HL-60 (cell line): ENCODE measurements around the gene LRP1-AS.

ENCODE experiments used
- DNase-seq, 2 experiments: peaks; one replicate each; pipeline ENCODE4 v3.0.0-alpha.2; 2010 to 2020; ENCODE audit warnings: low read depth in 1 of 2, low spot score in 1 of 2
- H3K27ac ChIP-seq: fragments of 250-450 bp; sonication (Bioruptor Pico); replicated peaks from 2 replicates; pipeline ENCODE4 v1.5.1; 2020; ENCODE audit warnings: mild to moderate bottlenecking, moderate library complexity
- H3K27me3 ChIP-seq: fragments of 250-450 bp; sonication (Bioruptor Pico); 2 replicates; pipeline ENCODE4 v1.5.1; 2021; ENCODE audit warnings: mild to moderate bottlenecking, moderate library complexity; ENCODE audit not compliant: insufficient read depth, poor library complexity, severe bottlenecking
- H3K4me3 ChIP-seq: replicated peaks from 2 replicates; pipeline ENCODE4 v1.5.1; 2011; ENCODE audit warnings: mild to moderate bottlenecking, control low read depth, low read length; ENCODE audit not compliant: insufficient read depth
- GABPA ChIP-seq: IDR thresholded peaks from 2 replicates; pipeline ENCODE4 v1.6.1; 2012; ENCODE audit warnings: low read depth
- POLR2AphosphoS5 ChIP-seq: IDR thresholded peaks from 2 replicates; pipeline ENCODE4 v1.6.1; 2012; ENCODE audit warnings: low read depth
- SPI1 ChIP-seq: IDR thresholded peaks from 2 replicates; pipeline ENCODE4 v1.6.1; 2012; ENCODE audit warnings: low read depth, mild to moderate bottlenecking, borderline replicate concordance
- TF ChIP-seq, protein P1 (sequence below): IDR thresholded peaks from 2 replicates; pipeline ENCODE4 v1.6.1; 2012; ENCODE audit warnings: low read depth; ENCODE audit not compliant: insufficient replicate concordance
- TF ChIP-seq, protein P2 (sequence below): IDR thresholded peaks from one replicate; pipeline ENCODE4 v1.5.1; 2011; ENCODE audit warnings: low read length, control low read depth, inconsistent platforms; ENCODE audit not compliant: insufficient read depth

The LRP1-AS gene

DNA sequence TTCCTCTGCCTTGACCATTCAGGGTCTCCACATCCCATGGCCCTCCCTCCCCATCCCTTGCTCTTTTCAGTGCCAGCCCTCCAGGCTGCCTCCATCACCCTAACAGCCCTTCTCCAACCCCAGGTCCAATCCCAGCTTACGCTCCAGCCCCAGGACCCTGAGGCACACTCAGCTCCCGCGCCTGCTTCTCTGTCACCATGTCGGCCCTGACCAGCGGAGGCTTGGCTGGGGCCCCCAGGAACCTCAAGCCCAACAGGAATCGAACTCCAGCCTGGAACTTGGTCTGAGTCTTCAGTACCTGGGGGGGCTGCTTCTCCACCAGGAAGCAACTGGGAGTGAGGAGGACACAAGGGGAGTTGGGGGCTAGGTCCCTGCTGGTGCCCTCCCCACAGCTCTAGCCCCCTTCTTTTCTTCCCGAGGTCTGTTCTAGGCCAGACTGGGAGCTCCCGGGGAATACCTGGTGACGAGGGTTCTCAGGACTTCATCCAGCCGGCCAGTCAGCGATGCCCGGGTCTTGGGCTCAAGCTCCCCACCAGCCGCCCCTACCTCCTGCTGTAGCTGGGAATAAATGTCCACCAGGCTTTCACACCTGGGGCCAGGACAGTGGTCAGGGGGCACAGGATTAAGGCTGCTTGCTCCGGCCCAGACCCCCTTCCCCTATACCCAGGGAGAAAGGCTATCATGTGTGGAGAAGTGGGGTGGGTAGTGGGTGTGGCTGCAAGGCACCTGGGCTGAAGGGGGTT is 42.2 kb downstream of the LRP1-AS start:
- TF ChIP-seq, protein P1, sequence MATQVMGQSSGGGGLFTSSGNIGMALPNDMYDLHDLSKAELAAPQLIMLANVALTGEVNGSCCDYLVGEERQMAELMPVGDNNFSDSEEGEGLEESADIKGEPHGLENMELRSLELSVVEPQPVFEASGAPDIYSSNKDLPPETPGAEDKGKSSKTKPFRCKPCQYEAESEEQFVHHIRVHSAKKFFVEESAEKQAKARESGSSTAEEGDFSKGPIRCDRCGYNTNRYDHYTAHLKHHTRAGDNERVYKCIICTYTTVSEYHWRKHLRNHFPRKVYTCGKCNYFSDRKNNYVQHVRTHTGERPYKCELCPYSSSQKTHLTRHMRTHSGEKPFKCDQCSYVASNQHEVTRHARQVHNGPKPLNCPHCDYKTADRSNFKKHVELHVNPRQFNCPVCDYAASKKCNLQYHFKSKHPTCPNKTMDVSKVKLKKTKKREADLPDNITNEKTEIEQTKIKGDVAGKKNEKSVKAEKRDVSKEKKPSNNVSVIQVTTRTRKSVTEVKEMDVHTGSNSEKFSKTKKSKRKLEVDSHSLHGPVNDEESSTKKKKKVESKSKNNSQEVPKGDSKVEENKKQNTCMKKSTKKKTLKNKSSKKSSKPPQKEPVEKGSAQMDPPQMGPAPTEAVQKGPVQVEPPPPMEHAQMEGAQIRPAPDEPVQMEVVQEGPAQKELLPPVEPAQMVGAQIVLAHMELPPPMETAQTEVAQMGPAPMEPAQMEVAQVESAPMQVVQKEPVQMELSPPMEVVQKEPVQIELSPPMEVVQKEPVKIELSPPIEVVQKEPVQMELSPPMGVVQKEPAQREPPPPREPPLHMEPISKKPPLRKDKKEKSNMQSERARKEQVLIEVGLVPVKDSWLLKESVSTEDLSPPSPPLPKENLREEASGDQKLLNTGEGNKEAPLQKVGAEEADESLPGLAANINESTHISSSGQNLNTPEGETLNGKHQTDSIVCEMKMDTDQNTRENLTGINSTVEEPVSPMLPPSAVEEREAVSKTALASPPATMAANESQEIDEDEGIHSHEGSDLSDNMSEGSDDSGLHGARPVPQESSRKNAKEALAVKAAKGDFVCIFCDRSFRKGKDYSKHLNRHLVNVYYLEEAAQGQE: no peak
- TF ChIP-seq GABPA: no peak
- TF ChIP-seq SPI1: no peak
- TF ChIP-seq, protein P2, sequence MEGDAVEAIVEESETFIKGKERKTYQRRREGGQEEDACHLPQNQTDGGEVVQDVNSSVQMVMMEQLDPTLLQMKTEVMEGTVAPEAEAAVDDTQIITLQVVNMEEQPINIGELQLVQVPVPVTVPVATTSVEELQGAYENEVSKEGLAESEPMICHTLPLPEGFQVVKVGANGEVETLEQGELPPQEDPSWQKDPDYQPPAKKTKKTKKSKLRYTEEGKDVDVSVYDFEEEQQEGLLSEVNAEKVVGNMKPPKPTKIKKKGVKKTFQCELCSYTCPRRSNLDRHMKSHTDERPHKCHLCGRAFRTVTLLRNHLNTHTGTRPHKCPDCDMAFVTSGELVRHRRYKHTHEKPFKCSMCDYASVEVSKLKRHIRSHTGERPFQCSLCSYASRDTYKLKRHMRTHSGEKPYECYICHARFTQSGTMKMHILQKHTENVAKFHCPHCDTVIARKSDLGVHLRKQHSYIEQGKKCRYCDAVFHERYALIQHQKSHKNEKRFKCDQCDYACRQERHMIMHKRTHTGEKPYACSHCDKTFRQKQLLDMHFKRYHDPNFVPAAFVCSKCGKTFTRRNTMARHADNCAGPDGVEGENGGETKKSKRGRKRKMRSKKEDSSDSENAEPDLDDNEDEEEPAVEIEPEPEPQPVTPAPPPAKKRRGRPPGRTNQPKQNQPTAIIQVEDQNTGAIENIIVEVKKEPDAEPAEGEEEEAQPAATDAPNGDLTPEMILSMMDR: no peak
- no peak for TF ChIP-seq POLR2AphosphoS5
- no peak overlapping the region for H3K4me3 ChIP-seq
- DNase-seq: no peak
- H3K27ac ChIP-seq: no peak overlapping the region
- H3K27me3 ChIP-seq: no peaks in the 10 kb centered on the region

DNA sequence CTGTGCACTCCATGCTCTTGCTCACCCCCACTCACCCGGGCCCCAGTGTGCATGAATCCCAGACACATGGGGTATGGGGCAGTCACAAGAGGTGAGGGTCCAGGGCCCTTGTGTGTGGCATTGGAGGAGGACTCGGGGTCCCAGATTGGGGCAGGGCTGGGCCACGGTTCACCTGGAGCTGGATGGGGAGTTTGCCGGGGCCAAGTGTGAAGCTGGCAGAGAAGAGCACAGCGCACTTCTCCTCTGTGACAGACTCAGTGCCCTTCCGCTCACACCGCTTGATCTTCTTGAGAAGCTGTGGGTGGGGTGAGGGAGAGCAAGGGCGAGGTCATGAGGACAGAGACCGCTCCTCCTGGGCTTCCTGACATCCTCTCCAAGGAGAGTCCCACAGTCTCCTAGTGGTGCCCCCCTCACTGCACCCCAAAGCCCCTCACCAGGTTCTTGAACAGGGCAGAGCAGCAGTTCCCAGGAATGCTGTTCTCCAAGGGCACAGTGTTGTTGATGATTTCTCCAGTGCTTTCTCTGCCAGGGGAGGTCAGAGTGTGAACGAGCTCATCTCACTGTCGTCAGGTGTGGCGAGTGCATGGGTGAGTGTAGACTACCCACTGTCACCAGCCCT is 43.0 kb downstream of the LRP1-AS start:
- Histone ChIP-seq H3K4me3 (no peak overlapping the region), H3K27me3 (no peaks in the 10 kb centered on the region), H3K27ac (no peak overlapping the region)
- TF ChIP-seq, protein P2: no peak
- TF ChIP-seq SPI1 (no peak), POLR2AphosphoS5 (no peak), GABPA (no peak)
- TF ChIP-seq, protein P1: no peak
- DNase-seq: no peak

DNA sequence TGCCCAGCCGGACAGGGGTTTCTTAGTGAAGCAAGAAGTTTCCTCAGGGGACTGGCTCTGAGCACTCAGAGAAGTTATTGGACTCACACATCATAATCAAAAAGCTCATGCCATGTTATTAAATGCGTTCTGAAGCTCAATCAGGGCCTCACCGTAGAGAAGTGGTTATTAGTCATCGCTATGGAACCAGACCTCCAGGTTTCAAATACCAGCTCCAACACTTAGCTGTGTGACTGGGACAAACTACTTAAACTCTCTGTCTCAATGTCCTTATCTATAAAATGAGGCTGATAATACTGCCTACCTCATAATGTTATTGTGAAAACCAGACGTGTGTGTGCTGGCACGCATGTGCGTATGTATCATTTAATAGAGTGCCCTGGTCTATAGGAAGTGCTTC is 43.6 kb downstream of the LRP1-AS start:
- TF ChIP-seq, protein P2: no peak
- TF ChIP-seq, protein P1: no peak
- TF ChIP-seq GABPA: no peak
- TF ChIP-seq POLR2AphosphoS5: no peak
- TF ChIP-seq SPI1: no peak
- DNase-seq: no peak
- Histone ChIP-seq H3K27me3 (no peaks in the 10 kb centered on the region), H3K27ac (no peak overlapping the region), H3K4me3 (no peak overlapping the region)
